ENCODE data around the gene KLF3. TPM values are rescaled to one million over a fixed set of nuclear protein-coding genes. Genes with fewer than 3 reads are reported as not detected.

The KLF3 gene
- total and polyA plus RNA-seq, 2 of the 8 experiments (the other 6 are each of a cell fraction or from before 2014, with no cell fraction given), result 8.0 to 14.9 TPM

DNA sequence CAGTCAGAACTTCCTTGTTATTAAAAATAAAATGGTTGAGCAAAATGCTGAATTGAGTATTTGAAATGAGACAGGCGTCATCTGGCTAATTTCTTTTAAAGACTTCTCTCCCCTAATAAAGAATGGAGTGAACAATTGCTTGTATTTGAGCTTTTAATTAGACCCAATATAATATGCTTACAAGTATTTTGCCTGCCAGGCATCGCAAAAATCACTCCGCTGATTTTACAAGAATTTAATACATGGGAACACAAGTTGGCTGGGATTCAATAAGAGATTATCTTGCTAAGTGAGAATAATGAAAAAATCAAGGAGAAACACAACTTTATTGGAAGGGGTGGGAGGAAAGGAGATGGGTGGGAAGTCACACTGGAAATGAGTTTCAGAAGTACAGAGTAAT, 52.3 kb downstream of the KLF3 start:
- Histone ChIP-seq H2BK15ac (ENCODE audit: low read length) (no peak overlapping the region), H3K27me3 (replicated peaks in 1 of 4; ENCODE audit: control insufficient read depth in 3 of 4, extremely low read depth in 1 of 4, insufficient read depth in 3 of 4, low read length in 3 of 4) (no peaks in the 10 kb centered on the region), H3K18ac (ENCODE audit: extremely low read depth, low read length) (no peak overlapping the region), H3K4me3 (ENCODE audit: extremely low read depth in 1 of 4, insufficient read depth in 2 of 4, low read depth in 3 of 4, low read length in 4 of 4) (no peak overlapping the region), H3K9ac (replicated peaks in 1 of 4; ENCODE audit: extremely low read depth in 1 of 4, low read depth in 3 of 4, low read length in 3 of 4) (no peak overlapping the region), H3K4me1 (replicated peaks in 1 of 4; ENCODE audit: control insufficient read depth in 3 of 4, insufficient read depth in 4 of 4, low read length in 3 of 4) (no peaks in the 10 kb centered on the region), H4K91ac (replicated peaks; ENCODE audit: insufficient read length, low read length) (no peak overlapping the region), H3K23me2 (ENCODE audit: low read depth, low read length) (no peaks in the 10 kb centered on the region), H3K27ac (ENCODE audit: low read depth, low read length) (no peak overlapping the region), H2BK120ac (replicated peaks; ENCODE audit: low read depth, low read length) (no peak overlapping the region), H2AFZ (ENCODE audit: low read length) (no peak overlapping the region), H3K23ac (ENCODE audit: insufficient read length) (no peak overlapping the region), H3K79me2 (ENCODE audit: control insufficient read depth in 1 of 2, insufficient read depth in 2 of 2, low read length in 2 of 2) (no peaks in the 10 kb centered on the region), H3K14ac (ENCODE audit: insufficient read length) (no peak overlapping the region), H4K8ac (ENCODE audit: extremely low read depth, insufficient read depth, low read length) (no peak overlapping the region), H4K5ac (ENCODE audit: insufficient read length, low read depth, low read length) (no peak overlapping the region), H3K4ac (replicated peaks; ENCODE audit: insufficient read length, low read depth, low read length) (no peak overlapping the region), H3K36me3 (ENCODE audit: control insufficient read depth in 2 of 4, insufficient read depth in 4 of 4, low read length in 3 of 4) (no peaks in the 10 kb centered on the region), H3K4me2 (ENCODE audit: insufficient read depth in 1 of 2, low read depth in 2 of 2, low read length in 2 of 2) (no peak overlapping the region), H3K79me1 (ENCODE audit: low read depth, low read length) (no peaks in the 10 kb centered on the region), H2BK12ac (ENCODE audit: low read depth, low read length) (no peak overlapping the region), H3K9me3 (ENCODE audit: insufficient read depth in 2 of 2, low read depth in 1 of 2, low read length in 1 of 2) (no peaks in the 10 kb centered on the region; a peak in 1 of 4 replicates), H2BK20ac (ENCODE audit: low read length) (no peak overlapping the region), H4K20me1 (replicated peaks in 1 of 2; ENCODE audit: control insufficient read depth in 1 of 2, insufficient read depth in 2 of 2, low read length in 2 of 2) (no peaks in the 10 kb centered on the region), H2AK5ac (ENCODE audit: low read depth, low read length) (no peak overlapping the region), H3K56ac (replicated peaks; ENCODE audit: insufficient read length, low read depth, low read length) (no peak overlapping the region), H2BK5ac (ENCODE audit: low read depth, low read length) (no peak overlapping the region)
- FAIRE-seq, result no peak
- 95% methylated on average over 3 of the region's 3 CpGs; no CpG with 5 or more reads in 1 of the 2 experiments for WGBS, 2 experiments (ENCODE audit: extremely low coverage in 1 of 2, insufficient coverage in 1 of 2, insufficient read length in 1 of 2, insufficient replicate concordance in 2 of 2, low coverage in 1 of 2, low lambda C conversion rate in 2 of 2, missing lambda C conversion rate in 1 of 2)
- DNase-seq (ENCODE audit: low read depth in 1 of 2, low spot score in 2 of 2), result no peak
- CTCF ChIA-PET (ENCODE audit: partially characterized antibody), result interaction anchor here (0.9 to 2.0 kb wide), 2 partner anchors 12 to 537 kb away, joined by 3 to 5 read pairs; no protein-coding TSS in a partner anchor
- POLR2A ChIA-PET (ENCODE audit: partially characterized antibody), result no interaction called here
- TF ChIP-seq RNF2 (IDR thresholded peaks at IDR 0.05; ENCODE audit: borderline replicate concordance, low read depth, low read length, missing control alignments, poor library complexity, severe bottlenecking) (no peak), TAF7 (optimal IDR thresholded peaks at IDR 0.05; ENCODE audit: borderline replicate concordance, low read depth, low read length) (no peak), PHF8 (conservative IDR thresholded peaks at IDR 0.05; ENCODE audit: low read depth, low read length) (no peak), TBP (IDR thresholded peaks at IDR 0.05; ENCODE audit: low read depth, low read length) (no peak), CTBP2 (IDR thresholded peaks at IDR 0.05; ENCODE audit: borderline replicate concordance, insufficient read depth, insufficient read length, low read length) (no peak), YY1 (IDR thresholded peaks at IDR 0.05; ENCODE audit: low read depth, low read length) (no peak), TCF12 (IDR thresholded peaks at IDR 0.05; ENCODE audit: low read depth, low read length) (no peak), JUND (IDR thresholded peaks at IDR 0.05; ENCODE audit: low read length) (no peak), HDAC6 (IDR thresholded peaks at IDR 0.05; ENCODE audit: low read depth, low read length) (no peak), SRF (IDR thresholded peaks at IDR 0.05; ENCODE audit: low read depth, low read length) (no peak), POU5F1 (IDR thresholded peaks at IDR 0.05; ENCODE audit: low read depth, low read length) (no peak), ZNF274 (IDR thresholded peaks at IDR 0.05; ENCODE audit: borderline replicate concordance, extremely low read depth, low read length) (no peak)
- TF ChIP-seq, protein P1, sequence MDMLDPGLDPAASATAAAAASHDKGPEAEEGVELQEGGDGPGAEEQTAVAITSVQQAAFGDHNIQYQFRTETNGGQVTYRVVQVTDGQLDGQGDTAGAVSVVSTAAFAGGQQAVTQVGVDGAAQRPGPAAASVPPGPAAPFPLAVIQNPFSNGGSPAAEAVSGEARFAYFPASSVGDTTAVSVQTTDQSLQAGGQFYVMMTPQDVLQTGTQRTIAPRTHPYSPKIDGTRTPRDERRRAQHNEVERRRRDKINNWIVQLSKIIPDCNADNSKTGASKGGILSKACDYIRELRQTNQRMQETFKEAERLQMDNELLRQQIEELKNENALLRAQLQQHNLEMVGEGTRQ (IDR thresholded peaks at IDR 0.05; ENCODE audit: low read length), result no peak
